ENCODE measurements around the gene DHFR. TPM values are rescaled to one million over a fixed set of nuclear protein-coding genes. Genes with fewer than 3 reads are reported as not detected.

The DHFR gene
- total RNA-seq, 1 experiment from 2014 or later = 72.2 TPM

DNA sequence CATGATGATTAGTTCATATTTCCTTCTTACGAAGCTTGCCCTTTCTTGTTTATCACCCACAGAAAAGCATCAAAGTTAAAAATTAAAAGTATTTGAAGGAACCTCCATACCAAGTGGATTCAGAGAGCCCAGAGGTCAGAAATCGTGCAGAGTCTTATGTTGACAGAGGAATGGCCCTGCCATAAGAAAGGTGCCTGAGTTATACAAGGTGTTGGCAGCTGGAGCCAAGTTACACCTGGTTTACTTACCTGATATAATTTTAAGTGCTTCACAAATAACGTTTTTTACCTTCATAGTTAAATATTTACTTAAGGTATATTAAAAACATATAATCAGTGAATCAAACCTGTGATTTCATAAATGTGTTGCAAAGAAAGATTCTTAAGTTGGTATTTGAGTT lies 42.3 kb upstream of the DHFR start:
- no peak overlapping the region for H3K27ac Mint-ChIP-seq
- H2AK5ac ChIP-seq (ENCODE audit: insufficient read length, low read length) = no peak overlapping the region
- no peaks in the 10 kb centered on the region for H3K79me1 ChIP-seq (ENCODE audit: insufficient read depth, low read depth, low read length, poor library complexity, severe bottlenecking)

More for the DNA sequence above, 42.3 kb upstream of the DHFR start:
- WGBS (ENCODE audit: extremely low coverage, insufficient read length, low lambda C conversion rate) = no CpG with 5 or more reads among the region's 3 CpGs
- no peak overlapping the region for H2BK15ac ChIP-seq (ENCODE audit: low read depth, low read length)
- no peak overlapping the region for H2BK20ac ChIP-seq (ENCODE audit: low read depth, low read length, poor library complexity, severe bottlenecking)
- DNase-seq = no peak
- H3K56ac ChIP-seq (ENCODE audit: insufficient read length, low read depth, low read length) = no peak overlapping the region
- Mint-ChIP-seq H3K9me3 (no peaks in the 10 kb centered on the region), H3K4me1 (peaks cover 0 to 7% of the 10 kb centered on the region in 2 experiments; a peak in 2 of 4 replicates), H3K4me3 (no peak overlapping the region), H3K27me3 (ENCODE audit: low read depth) (no peaks in the 10 kb centered on the region), H3K36me3 (ENCODE audit: insufficient read depth in 1 of 3, low read depth in 3 of 3) (0 out of 7 replicates have a peak, but pooled peaks cover 0 to 3% (median 1%) of the 10 kb centered on the region in 3 experiments)
- no peak overlapping the region for H2BK120ac ChIP-seq (ENCODE audit: low read depth, low read length, poor library complexity, severe bottlenecking)
- H4K20me1 ChIP-seq (ENCODE audit: control insufficient read depth, insufficient read depth, insufficient read length) = no peaks in the 10 kb centered on the region
- H4K8ac ChIP-seq (replicated peaks; ENCODE audit: insufficient read length, low read depth, low read length) = no peak overlapping the region
- H2AFZ ChIP-seq (ENCODE audit: low read length) = no peak overlapping the region
- no peaks in the 10 kb centered on the region for H3K23me2 ChIP-seq (ENCODE audit: insufficient read length, low read depth, low read length, poor library complexity, severe bottlenecking)
- H3K27ac ChIP-seq (ENCODE audit: insufficient read length, low read depth, low read length) = no peak overlapping the region
- no peak overlapping the region for H3T11ph ChIP-seq (ENCODE audit: low read length)
- no peak overlapping the region for H3K4me2 ChIP-seq (ENCODE audit: insufficient read depth, insufficient read length, low read length)
- H3K18ac ChIP-seq (ENCODE audit: insufficient read length, low read depth, low read length) = no peak overlapping the region
- no peak overlapping the region for H3K4ac ChIP-seq (ENCODE audit: low read depth, low read length)
- H3K27me3 ChIP-seq (ENCODE audit: insufficient read depth, low read length) = no peaks in the 10 kb centered on the region
- no peak overlapping the region for H2BK12ac ChIP-seq (ENCODE audit: insufficient read length, low read depth, low read length)
- H2BK5ac ChIP-seq (ENCODE audit: insufficient read length, low read length) = no peak overlapping the region
- no peak overlapping the region for H4K91ac ChIP-seq (ENCODE audit: insufficient read length, low read depth, low read length)
- H3K14ac ChIP-seq (ENCODE audit: insufficient read depth, low read length) = no peak overlapping the region
- TF ChIP-seq, protein P1, sequence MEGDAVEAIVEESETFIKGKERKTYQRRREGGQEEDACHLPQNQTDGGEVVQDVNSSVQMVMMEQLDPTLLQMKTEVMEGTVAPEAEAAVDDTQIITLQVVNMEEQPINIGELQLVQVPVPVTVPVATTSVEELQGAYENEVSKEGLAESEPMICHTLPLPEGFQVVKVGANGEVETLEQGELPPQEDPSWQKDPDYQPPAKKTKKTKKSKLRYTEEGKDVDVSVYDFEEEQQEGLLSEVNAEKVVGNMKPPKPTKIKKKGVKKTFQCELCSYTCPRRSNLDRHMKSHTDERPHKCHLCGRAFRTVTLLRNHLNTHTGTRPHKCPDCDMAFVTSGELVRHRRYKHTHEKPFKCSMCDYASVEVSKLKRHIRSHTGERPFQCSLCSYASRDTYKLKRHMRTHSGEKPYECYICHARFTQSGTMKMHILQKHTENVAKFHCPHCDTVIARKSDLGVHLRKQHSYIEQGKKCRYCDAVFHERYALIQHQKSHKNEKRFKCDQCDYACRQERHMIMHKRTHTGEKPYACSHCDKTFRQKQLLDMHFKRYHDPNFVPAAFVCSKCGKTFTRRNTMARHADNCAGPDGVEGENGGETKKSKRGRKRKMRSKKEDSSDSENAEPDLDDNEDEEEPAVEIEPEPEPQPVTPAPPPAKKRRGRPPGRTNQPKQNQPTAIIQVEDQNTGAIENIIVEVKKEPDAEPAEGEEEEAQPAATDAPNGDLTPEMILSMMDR (conservative IDR thresholded peaks at IDR 0.05) = no peak
- H4K5ac ChIP-seq (ENCODE audit: insufficient read length, low read depth, low read length) = no peak overlapping the region
- H3K9ac ChIP-seq (ENCODE audit: extremely low read depth, insufficient read length, low read length) = no peak overlapping the region
- H3K79me2 ChIP-seq (ENCODE audit: insufficient read depth, low read length) = no peaks in the 10 kb centered on the region
- H3K23ac ChIP-seq (ENCODE audit: insufficient read length, low read depth, low read length) = no peak overlapping the region
- no peaks in the 10 kb centered on the region for H3K4me1 ChIP-seq (ENCODE audit: insufficient read depth, low read length)
- no peaks in the 10 kb centered on the region for H3K9me3 ChIP-seq (ENCODE audit: control insufficient read depth, low read depth, low read length)
